Measurements from ENCODE around the gene KCNJ10.

Gene KCNJ10

GRCh38 chr1:160078512-160079195 lies 8.7 kb upstream of the KCNJ10 start:
- TF ChIP-seq, protein P1, sequence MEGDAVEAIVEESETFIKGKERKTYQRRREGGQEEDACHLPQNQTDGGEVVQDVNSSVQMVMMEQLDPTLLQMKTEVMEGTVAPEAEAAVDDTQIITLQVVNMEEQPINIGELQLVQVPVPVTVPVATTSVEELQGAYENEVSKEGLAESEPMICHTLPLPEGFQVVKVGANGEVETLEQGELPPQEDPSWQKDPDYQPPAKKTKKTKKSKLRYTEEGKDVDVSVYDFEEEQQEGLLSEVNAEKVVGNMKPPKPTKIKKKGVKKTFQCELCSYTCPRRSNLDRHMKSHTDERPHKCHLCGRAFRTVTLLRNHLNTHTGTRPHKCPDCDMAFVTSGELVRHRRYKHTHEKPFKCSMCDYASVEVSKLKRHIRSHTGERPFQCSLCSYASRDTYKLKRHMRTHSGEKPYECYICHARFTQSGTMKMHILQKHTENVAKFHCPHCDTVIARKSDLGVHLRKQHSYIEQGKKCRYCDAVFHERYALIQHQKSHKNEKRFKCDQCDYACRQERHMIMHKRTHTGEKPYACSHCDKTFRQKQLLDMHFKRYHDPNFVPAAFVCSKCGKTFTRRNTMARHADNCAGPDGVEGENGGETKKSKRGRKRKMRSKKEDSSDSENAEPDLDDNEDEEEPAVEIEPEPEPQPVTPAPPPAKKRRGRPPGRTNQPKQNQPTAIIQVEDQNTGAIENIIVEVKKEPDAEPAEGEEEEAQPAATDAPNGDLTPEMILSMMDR (IDR thresholded peaks at IDR 0.05; ENCODE audit: low read depth, low read length, missing control alignments): peak; percentile 93
- H3K4me3 ChIP-seq (replicated peaks; ENCODE audit: low read depth, low read length): no peak overlapping the region
- no peak for DNase-seq (ENCODE audit: extremely low read depth, low read depth)

- no peak for DNase-seq (ENCODE audit: extremely low read depth, low read depth)
- TF ChIP-seq, protein P1 (IDR thresholded peaks at IDR 0.05; ENCODE audit: low read depth, low read length, missing control alignments): no peak
- no peak overlapping the region for H3K4me3 ChIP-seq (replicated peaks; ENCODE audit: low read depth, low read length)
Observed at GRCh38 chr1:160077486-160077885, 7.5 kb upstream of the KCNJ10 start.

GRCh38 chr1:160076295-160076694 lies 6.3 kb upstream of the KCNJ10 start:
- TF ChIP-seq, protein P1 (IDR thresholded peaks at IDR 0.05; ENCODE audit: low read depth, low read length, missing control alignments): no peak

DNA sequence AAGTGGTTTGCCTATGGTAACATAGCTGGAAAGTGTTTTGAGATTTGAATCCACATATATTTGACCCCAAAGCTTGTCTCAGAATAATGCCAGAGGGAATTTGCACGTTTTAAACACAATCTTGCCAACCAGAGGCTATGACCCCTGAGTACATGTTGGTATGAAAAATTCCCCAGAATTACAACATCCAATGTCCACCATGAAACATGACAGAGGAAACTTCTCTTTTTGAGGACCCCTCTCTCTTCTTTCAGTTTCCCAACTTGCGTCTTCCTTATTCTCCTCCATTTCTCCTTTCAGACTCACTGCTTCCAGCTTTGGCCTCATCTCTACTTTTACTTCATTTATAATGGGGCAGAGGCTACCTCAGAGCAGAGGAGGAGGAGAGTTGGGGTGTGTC lies 5.9 kb upstream of the KCNJ10 start:
- no peak for DNase-seq (ENCODE audit: extremely low read depth, low read depth)
- H3K4me3 ChIP-seq (replicated peaks; ENCODE audit: low read depth, low read length): no peak overlapping the region
- TF ChIP-seq, protein P1 (IDR thresholded peaks at IDR 0.05; ENCODE audit: low read depth, low read length, missing control alignments): no peak

More at GRCh38 chr1:160076295-160076694, 6.3 kb upstream of the KCNJ10 start:
- DNase-seq (ENCODE audit: extremely low read depth, low read depth): no peak
- H3K4me3 ChIP-seq (replicated peaks; ENCODE audit: low read depth, low read length): no peak overlapping the region

- TF ChIP-seq, protein P1 (IDR thresholded peaks at IDR 0.05; ENCODE audit: low read depth, low read length, missing control alignments): no peak
- H3K4me3 ChIP-seq (replicated peaks; ENCODE audit: low read depth, low read length): no peak overlapping the region
- no peak for DNase-seq (ENCODE audit: extremely low read depth, low read depth)
Observed at GRCh38 chr1:160074865-160075264, 4.9 kb upstream of the KCNJ10 start.

GRCh38 chr1:160071289-160071688 lies 1.3 kb upstream of the KCNJ10 start:
- TF ChIP-seq, protein P1 (IDR thresholded peaks at IDR 0.05; ENCODE audit: low read depth, low read length, missing control alignments): no peak
- no peak for DNase-seq (ENCODE audit: extremely low read depth, low read depth)
- H3K4me3 ChIP-seq (replicated peaks; ENCODE audit: low read depth, low read length): no peak overlapping the region

Measured in HFF-Myc (cell line).